Stimulated activated naive CD4-positive, alpha-beta T cell treated with Interleukin-2 at 50 U/mL for 16 hours (primary cell): ENCODE measurements around the gene PRRC1.
"Not testable (repeated sequence)": the region's sequence is repeated elsewhere in the genome, so short reads cannot be mapped to it uniquely, and the experiment has no call there.

ENCODE experiments used
- DNase-seq: peaks from one replicate; lab custom pipeline; 2025; lab: John Stamatoyannopoulos, UW

Gene PRRC1

DNA sequence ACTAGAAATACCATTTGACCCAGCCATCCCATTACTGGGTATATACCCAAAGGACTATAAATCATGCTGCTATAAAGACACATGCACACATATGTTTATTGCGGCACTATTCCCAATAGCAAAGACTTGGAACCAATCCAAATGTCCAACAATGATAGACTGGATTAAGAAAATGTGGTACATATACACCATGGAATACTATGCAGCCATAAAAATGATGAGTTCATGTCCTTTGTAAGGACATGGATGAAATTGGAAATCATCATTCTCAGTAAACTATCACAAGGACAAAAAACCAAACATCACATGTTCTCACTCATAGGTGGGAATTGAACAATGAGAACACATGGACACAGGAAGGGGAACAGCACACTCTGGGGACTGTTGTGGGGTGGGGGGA is 27.8 kb downstream of the PRRC1 start:
- DNase-seq: not testable (repeated sequence)

- DNase-seq: no peak
Observed at GRCh38 chr5:127549551-127549950, 32.1 kb downstream of the PRRC1 start.

GRCh38 chr5:127550652-127551409 is 33.4 kb downstream of the PRRC1 start:
- no peak for DNase-seq

GRCh38 chr5:127551410-127552041 is 34.1 kb downstream of the PRRC1 start:
- DNase-seq: no peak

- DNase-seq: no peak
Observed at GRCh38 chr5:127555826-127556225, 38.4 kb downstream of the PRRC1 start.

DNA sequence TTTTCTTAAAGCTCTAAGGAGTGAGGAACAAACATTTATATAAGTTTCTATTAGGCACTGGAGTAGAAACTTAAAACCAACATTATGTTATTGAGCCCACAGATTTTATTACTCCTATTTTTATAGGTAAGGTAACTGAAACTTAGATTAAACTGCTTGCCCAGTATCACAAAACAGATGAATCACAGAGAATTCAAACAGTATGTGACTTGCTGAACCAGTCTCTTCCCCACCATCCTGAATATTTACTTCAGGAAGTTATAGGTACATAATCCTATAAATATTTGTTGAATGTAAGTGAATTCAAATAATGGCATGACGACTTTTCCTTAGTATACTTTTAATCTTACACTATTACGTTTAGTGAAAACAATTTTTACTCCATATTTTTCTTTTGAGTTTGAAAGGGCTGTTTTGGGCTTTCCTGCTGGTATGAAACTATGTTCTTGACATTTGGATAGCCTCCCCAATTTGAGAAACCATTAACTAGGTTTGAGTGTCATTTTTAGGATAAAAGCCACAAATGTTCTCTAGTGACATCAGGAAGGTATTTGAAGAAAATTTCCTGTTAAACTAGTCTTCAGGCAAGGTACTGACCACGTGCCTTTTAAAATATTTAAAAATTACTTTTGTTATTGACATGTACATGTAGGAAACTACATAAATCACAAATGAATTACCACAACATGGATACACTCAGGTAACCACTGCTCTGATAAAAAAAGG is 39.3 kb downstream of the PRRC1 start:
- no peak for DNase-seq

- no peak for DNase-seq
Observed at GRCh38 chr5:127558273-127558672, 40.8 kb downstream of the PRRC1 start.

GRCh38 chr5:127561254-127561653 is 43.8 kb downstream of the PRRC1 start:
- no peak for DNase-seq

GRCh38 chr5:127562252-127562651 is 44.8 kb downstream of the PRRC1 start:
- DNase-seq: no peak

DNA sequence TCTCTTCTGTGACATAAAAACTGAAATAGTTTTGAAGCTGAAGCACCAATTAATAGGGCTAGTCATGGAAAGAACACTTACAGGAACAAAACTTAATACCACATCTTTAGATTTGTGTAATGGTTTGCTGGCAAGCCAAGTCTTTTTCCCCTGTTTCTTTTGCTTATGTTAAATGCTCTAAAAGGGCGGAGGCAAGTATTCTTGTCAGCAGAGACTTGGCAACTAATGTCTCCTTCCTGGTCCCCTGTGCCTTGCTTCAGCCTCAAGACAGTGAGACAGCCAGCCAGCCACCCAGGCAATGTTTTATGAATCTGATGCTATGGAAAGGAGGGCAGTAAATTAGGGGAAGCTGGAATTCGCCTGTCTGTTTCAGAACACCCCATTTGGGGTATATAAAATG is 45.7 kb downstream of the PRRC1 start:
- DNase-seq: no peak

DNA sequence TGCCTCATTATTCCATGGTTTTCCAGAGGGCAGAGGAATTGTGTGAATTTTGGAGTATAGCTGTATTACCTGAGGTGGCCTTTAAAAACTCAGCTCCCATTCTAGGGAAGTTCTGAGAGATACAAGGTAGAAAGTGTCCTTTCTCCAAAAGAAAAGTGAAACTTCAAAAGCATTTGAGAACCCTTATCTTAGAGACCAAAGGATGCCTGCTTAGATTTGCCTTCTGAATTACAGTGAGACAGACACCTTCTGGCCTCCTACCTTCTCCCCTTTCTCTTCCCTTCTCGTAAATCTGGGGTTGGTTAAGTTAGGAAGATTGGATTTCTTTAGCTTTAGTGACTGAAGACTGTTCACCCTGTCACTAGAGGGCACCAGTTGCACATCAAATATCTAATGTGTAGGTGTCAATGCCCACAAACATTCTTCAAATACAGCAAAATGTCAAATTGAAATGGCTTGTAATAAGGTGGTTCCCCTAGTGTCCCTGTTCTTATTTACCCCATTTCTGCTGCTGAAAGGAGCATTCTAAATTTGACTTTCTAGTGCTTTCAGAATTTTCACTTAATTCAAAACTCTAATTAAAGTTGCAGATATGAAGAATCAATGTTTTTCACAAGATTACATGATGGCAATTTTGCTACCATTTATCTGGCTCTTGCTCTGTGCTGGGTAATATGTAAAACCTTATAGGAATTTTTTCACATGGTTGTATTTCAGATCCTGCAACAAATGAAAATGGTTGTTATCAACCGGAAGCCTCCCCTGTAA is 46.7 kb downstream of the PRRC1 start:
- DNase-seq: peak; percentile 5

- no peak for DNase-seq
Observed at GRCh38 chr5:127565586-127566270, 48.3 kb downstream of the PRRC1 start.

DNA sequence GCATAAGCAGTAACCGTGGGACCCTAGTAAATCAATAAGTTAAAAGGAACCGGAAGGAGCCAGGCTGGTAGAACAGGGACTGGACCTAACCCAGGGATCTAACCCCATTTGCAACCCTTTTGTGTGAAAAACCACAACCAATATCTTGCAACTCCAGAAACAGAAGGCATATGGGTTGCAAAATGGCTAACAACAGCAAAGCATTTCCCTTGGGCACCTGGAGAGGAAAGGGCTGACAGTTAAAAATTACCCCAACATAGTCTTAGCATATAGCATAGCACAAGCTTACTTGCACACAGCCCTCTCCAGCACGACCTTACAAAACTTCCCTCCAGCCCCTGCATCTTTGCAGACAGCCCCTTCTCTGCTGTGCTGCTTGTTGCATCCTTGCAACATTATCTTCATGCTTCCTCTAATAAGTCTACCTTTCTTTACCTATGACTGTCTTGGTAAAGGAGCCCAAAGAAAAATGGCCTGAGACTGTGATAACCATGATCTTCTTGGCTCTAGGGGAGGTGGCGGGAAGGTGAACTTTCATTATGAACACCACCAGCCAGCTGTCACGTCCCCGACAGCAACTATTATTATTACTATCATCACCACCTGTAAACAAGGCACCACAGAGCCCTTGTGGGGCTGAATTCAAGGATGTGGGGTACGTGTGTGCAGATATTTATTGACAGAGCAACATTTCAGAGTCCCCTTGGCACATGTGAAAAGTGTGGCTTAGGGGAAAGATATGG is 49.8 kb downstream of the PRRC1 start:
- no peak for DNase-seq

DNA sequence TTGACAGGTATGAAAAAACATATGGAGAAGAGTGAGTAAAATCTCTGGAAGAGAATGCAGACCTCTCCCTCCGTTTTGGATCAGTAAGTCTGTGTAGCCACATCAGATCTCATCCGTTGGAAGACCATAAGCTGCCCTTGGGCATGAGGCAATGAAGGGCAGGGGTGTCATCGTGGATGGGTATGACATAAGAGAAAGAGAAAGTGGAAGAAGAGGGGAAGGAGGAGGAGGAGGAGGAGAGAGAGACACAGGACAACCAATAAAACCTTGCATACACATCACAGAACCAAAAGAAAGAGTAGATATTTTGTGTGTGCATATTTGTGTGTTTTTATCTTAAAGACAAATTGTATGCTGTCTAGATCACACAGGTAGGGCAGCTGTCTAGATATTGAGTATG is 50.7 kb downstream of the PRRC1 start:
- no peak for DNase-seq

DNA sequence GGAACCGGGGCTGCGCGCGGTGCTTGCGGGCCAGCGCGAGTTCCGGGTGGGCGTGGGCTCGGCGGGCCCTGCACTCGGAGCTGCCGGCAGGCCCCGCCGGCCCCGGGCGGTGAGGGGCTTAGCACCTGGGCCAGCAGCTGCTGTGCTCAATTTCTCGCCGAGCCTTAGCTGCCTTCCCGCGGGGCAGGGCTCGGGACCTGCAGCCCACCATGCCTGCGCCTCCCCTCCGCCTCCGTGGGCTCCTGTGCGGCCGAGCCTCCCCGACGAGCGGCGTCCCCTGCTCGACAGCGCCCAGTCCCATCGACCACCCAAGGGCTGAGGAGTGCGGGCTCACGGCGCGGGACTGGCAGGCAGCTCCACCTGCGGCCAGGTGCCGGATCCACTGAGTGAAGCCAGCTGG is 52.0 kb downstream of the PRRC1 start:
- not testable (repeated sequence) for DNase-seq

- no peak for DNase-seq
Observed at GRCh38 chr5:127571314-127572131, 54.1 kb downstream of the PRRC1 start.

- DNase-seq: no peak
Observed at GRCh38 chr5:127572930-127573329, 55.5 kb downstream of the PRRC1 start.

DNA sequence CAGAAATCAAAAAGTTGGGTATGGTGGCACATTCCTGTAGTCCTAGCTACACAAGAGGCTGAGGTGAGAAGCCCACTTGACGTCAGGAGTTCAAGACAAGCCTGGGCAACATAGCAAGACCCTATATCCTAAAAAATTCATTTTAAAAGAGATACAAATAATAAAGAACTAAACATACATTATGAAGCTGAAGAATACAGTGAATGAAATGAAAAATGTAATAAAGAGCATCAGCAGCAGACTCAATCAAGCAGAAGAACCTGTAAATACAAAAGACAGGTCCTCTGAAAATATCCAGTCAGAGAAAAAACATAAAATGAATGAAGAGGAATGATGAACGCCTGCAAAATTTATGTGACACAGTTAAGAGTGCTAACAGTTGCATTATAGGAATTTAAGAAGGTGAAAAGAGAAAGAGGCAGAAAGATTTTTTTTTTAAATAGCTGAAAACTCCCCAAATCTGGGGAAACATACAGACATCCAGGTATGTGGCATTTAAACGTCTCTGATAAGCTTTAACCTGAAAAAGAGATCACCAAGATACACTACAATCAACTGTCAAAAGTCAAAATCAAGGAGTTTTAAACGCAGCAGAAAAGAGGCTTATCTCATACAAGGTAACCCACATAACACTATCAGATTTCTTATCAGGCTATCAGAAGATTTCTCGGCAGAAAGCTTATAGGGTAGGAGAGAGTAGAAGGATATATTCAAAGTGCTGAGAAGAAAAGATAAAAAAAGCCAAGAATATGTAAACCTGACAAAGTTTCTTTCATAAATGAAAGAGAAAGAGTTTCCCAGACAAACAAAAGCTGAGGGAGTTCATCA is 57.6 kb downstream of the PRRC1 start:
- DNase-seq: no peak

GRCh38 chr5:127577458-127577857 is 60.0 kb downstream of the PRRC1 start:
- DNase-seq: no peak
